GM10847 (cell line): Measurements from ENCODE around the gene B9D1.

Experiments
- POLR2A ChIP-seq: IDR thresholded peaks from 2 replicates; pipeline ENCODE4 v1.6.1; 2011; ENCODE audit not compliant: insufficient read length; ENCODE audit errors: extremely low read depth

B9D1 gene

GRCh38 chr17:19311421-19312215, 50.9 kb downstream of the B9D1 start:
- TF ChIP-seq POLR2A, result no peak

- TF ChIP-seq POLR2A, result no peak
These were observed 51.5 kb downstream of the B9D1 start for GRCh38 chr17:19311016-19311415.

- TF ChIP-seq POLR2A, result no peak
These were observed 52.4 kb downstream of the B9D1 start for GRCh38 chr17:19310151-19310550.

- no peak for TF ChIP-seq POLR2A
These were observed 52.8 kb downstream of the B9D1 start for GRCh38 chr17:19309701-19310100.

GRCh38 chr17:19308398-19308797, 54.1 kb downstream of the B9D1 start:
- no peak for TF ChIP-seq POLR2A

- TF ChIP-seq POLR2A, result no peak
These were observed 55.0 kb downstream of the B9D1 start for GRCh38 chr17:19307521-19307920.

- no peak for TF ChIP-seq POLR2A
These were observed 56.1 kb downstream of the B9D1 start for GRCh38 chr17:19306160-19307111.

GRCh38 chr17:19305761-19306159, 56.8 kb downstream of the B9D1 start:
- TF ChIP-seq POLR2A, result no peak

GRCh38 chr17:19305256-19305655, 57.3 kb downstream of the B9D1 start:
- TF ChIP-seq POLR2A, result no peak

- TF ChIP-seq POLR2A, result no peak
These were observed 57.8 kb downstream of the B9D1 start for GRCh38 chr17:19304751-19305150.

GRCh38 chr17:19304209-19304608, 58.3 kb downstream of the B9D1 start:
- no peak for TF ChIP-seq POLR2A

- TF ChIP-seq POLR2A, result no peak
These were observed 59.2 kb downstream of the B9D1 start for GRCh38 chr17:19303367-19303776.

- TF ChIP-seq POLR2A, result no peak
These were observed 59.7 kb downstream of the B9D1 start for GRCh38 chr17:19302791-19303331.

- TF ChIP-seq POLR2A, result no peak
These were observed 60.5 kb downstream of the B9D1 start for GRCh38 chr17:19301973-19302372.

GRCh38 chr17:19301274-19301951, 61.1 kb downstream of the B9D1 start:
- no peak for TF ChIP-seq POLR2A
